Mesenchymal stem cell (in vitro differentiated cells and primary cell): Measurements from ENCODE around the gene UGT1A8. TPM values are rescaled to one million over a fixed set of nuclear protein-coding genes. Genes with fewer than 3 reads are reported as not detected.
"Not testable (repeated sequence)": the region's sequence is repeated elsewhere in the genome, so short reads cannot be mapped to it uniquely, and the experiment has no call there.

Source experiments
- DNase-seq: peaks from one replicate; pipeline ENCODE4 v3.0.0-alpha.2; 2013
- H2AFZ ChIP-seq: one replicate; pipeline ENCODE4 v1.6.1; 2013; ENCODE audit warnings: low read depth, mild to moderate bottlenecking, control low read depth, inconsistent platforms, low read length, moderate library complexity
- H2AK5ac ChIP-seq: 2 replicates; pipeline ENCODE4 v1.6.1; 2013; ENCODE audit warnings: low read length, moderate library complexity, mild to moderate bottlenecking, inconsistent platforms; ENCODE audit not compliant: severe bottlenecking
- H2BK120ac ChIP-seq: one replicate; pipeline ENCODE4 v1.6.1; 2013; ENCODE audit warnings: low read depth, mild to moderate bottlenecking, inconsistent platforms, low read length, moderate library complexity
- H2BK12ac ChIP-seq, 2 experiments: one replicate each; pipeline ENCODE4 v1.6.1; 2013; ENCODE audit warnings: inconsistent platforms in 2 of 2, low read length in 2 of 2, mild to moderate bottlenecking in 2 of 2, moderate library complexity in 2 of 2, control low read depth in 1 of 2
- H2BK15ac ChIP-seq: one replicate; pipeline ENCODE4 v1.6.1; 2013; ENCODE audit warnings: mild to moderate bottlenecking, low read depth, inconsistent platforms; ENCODE audit not compliant: poor library complexity, severe bottlenecking
- H2BK5ac ChIP-seq: 2 replicates; pipeline ENCODE4 v1.6.1; 2013; ENCODE audit warnings: low read depth, mild to moderate bottlenecking, low read length, control low read depth, inconsistent platforms; ENCODE audit not compliant: poor library complexity, severe bottlenecking
- H3K14ac ChIP-seq, 2 experiments: one replicate each; pipeline ENCODE4 v1.6.1; 2013; ENCODE audit warnings: inconsistent platforms in 2 of 2, low read length in 2 of 2, control low read depth in 1 of 2, mild to moderate bottlenecking in 1 of 2, moderate library complexity in 1 of 2
- H3K18ac ChIP-seq, 2 experiments: one replicate each; pipeline ENCODE4 v1.6.1; 2013; ENCODE audit warnings: inconsistent platforms in 2 of 2, low read length in 2 of 2, control low read depth in 1 of 2, low read depth in 1 of 2, mild to moderate bottlenecking in 1 of 2
- H3K23ac ChIP-seq, 2 experiments: one replicate each; pipeline ENCODE4 v1.6.1; 2013; ENCODE audit warnings: inconsistent platforms in 2 of 2, low read length in 2 of 2, mild to moderate bottlenecking in 2 of 2, moderate library complexity in 2 of 2, control low read depth in 1 of 2
- H3K27ac ChIP-seq: 2 replicates; pipeline ENCODE4 v1.5.1; 2013; ENCODE audit warnings: mild to moderate bottlenecking, moderate library complexity, low read length, control low read depth, inconsistent platforms; ENCODE audit not compliant: poor library complexity, severe bottlenecking
- H3K27me3 ChIP-seq, 2 experiments: 2 replicates each; pipeline versions ENCODE4 v1.6.1 to v1.7.0; 2013; ENCODE audit warnings: low read length in 2 of 2, mild to moderate bottlenecking in 2 of 2, moderate library complexity in 2 of 2, control low read depth in 1 of 2, inconsistent platforms in 1 of 2; ENCODE audit not compliant: control insufficient read depth in 1 of 2, insufficient read depth in 1 of 2
- H3K36me3 ChIP-seq, 2 experiments: 2 replicates each; pipeline versions ENCODE4 v1.6.1 to v1.7.0; 2013; ENCODE audit warnings: low read length in 2 of 2, control low read depth in 1 of 2, inconsistent platforms in 1 of 2, low read depth in 1 of 2, mild to moderate bottlenecking in 1 of 2; ENCODE audit not compliant: insufficient read depth in 2 of 2, control insufficient read depth in 1 of 2
- H3K4ac ChIP-seq, 2 experiments: one replicate each; pipeline ENCODE4 v1.6.1; 2013; ENCODE audit warnings: inconsistent platforms in 2 of 2, low read length in 2 of 2, mild to moderate bottlenecking in 2 of 2, moderate library complexity in 2 of 2, control low read depth in 1 of 2, low read depth in 1 of 2
- H3K4me1 ChIP-seq: 2 replicates; pipeline ENCODE4 v1.6.1; 2013; ENCODE audit warnings: low read depth, low read length, control low read depth; ENCODE audit not compliant: control insufficient read depth, insufficient read depth
- H3K4me2 ChIP-seq: 2 replicates; pipeline ENCODE4 v1.6.1; 2013; ENCODE audit warnings: low read length, mild to moderate bottlenecking, inconsistent platforms; ENCODE audit not compliant: poor library complexity, severe bottlenecking
- H3K4me3 ChIP-seq, 2 experiments: 2 replicates each; pipeline versions ENCODE4 v1.5.1 to v1.7.0; 2013; ENCODE audit warnings: low read length in 2 of 2, mild to moderate bottlenecking in 2 of 2, control low read depth in 1 of 2, low read depth in 1 of 2; ENCODE audit not compliant: insufficient read depth in 1 of 2
- H3K79me1 ChIP-seq: replicated peaks from 2 replicates; pipeline ENCODE4 v1.6.1; 2013; ENCODE audit warnings: mild to moderate bottlenecking, control low read depth, low read length, inconsistent platforms; ENCODE audit not compliant: poor library complexity, severe bottlenecking
- H3K9ac ChIP-seq: 2 replicates; pipeline ENCODE4 v1.7.0; 2013; ENCODE audit warnings: mild to moderate bottlenecking, low read length, moderate library complexity
- H3K9me3 ChIP-seq: 2 replicates; pipeline ENCODE4 v1.7.0; 2013; ENCODE audit warnings: mild to moderate bottlenecking, low read length; ENCODE audit not compliant: control insufficient read depth
- H4K8ac ChIP-seq: one replicate; pipeline ENCODE4 v1.6.1; 2013; ENCODE audit warnings: inconsistent platforms, mild to moderate bottlenecking, low read length, moderate library complexity
- H4K91ac ChIP-seq: one replicate; pipeline ENCODE4 v1.6.1; 2013; ENCODE audit warnings: mild to moderate bottlenecking, low read length, inconsistent platforms
- WGBS: methylation state at CpG from one replicate; pipeline ENCODE4 v1.1.7; 2013; ENCODE audit warnings: mixed read lengths; 5-methylcytosine and 5-hydroxymethylcytosine counted together
- polyA plus RNA-seq, 2 experiments: library from polyadenylated mRNA; stranded (reverse); fragments of 200-250 nt; gene quantifications; one replicate each; pipeline ENCODE4 v1.2.3, GENCODE V29; 2013

UGT1A8 gene
- not detected for polyA plus RNA-seq (2013, experiment 1 of 2)
- not detected for polyA plus RNA-seq (2013, experiment 2 of 2)

- H2BK15ac ChIP-seq, H2BK5ac ChIP-seq, H3K23ac ChIP-seq, H2AFZ ChIP-seq, H2BK120ac ChIP-seq, H3K4me2 ChIP-seq, H3K9me3 ChIP-seq, H3K79me1 ChIP-seq, H3K14ac ChIP-seq, H3K4me1 ChIP-seq, H3K36me3 ChIP-seq, H3K9ac ChIP-seq, H3K4ac ChIP-seq, H3K27ac ChIP-seq, H4K91ac ChIP-seq, H2BK12ac ChIP-seq, H3K18ac ChIP-seq, H4K8ac ChIP-seq, H3K4me3 ChIP-seq, H2AK5ac ChIP-seq, H3K27me3 ChIP-seq, DNase-seq: not testable (repeated sequence)
- 95% methylated on average over 4 of the region's 5 CpGs for WGBS
Observed at GRCh38 chr2:233617476-233617875, at the start of gene UGT1A8. Gene UGT1A8 (plus strand): TSS chr2:233617633. CDS start chr2:233617708, 75 bp downstream.

GRCh38 chr2:233571001-233571400, 46.4 kb upstream of the UGT1A8 start:
- no CpG with 5 or more reads among the region's 1 CpG for WGBS
- no peaks in the 10 kb centered on the region for H3K36me3 ChIP-seq
- H3K4ac ChIP-seq: no peak overlapping the region
- H3K4me2 ChIP-seq: no peak overlapping the region
- peaks cover 3% of the 10 kb centered on the region for H3K79me1 ChIP-seq
- H2BK5ac ChIP-seq: no peak overlapping the region
- no peak overlapping the region for H2AK5ac ChIP-seq
- no peak overlapping the region for H3K14ac ChIP-seq
- no peak overlapping the region for H2AFZ ChIP-seq
- no peaks in the 10 kb centered on the region for H3K9me3 ChIP-seq
- no peak overlapping the region for H2BK15ac ChIP-seq
- no peak overlapping the region for H3K18ac ChIP-seq
- no peak overlapping the region for H2BK12ac ChIP-seq
- H3K9ac ChIP-seq: no peak overlapping the region
- no peak for DNase-seq
- H3K27ac ChIP-seq: no peak overlapping the region
- no peak overlapping the region for H4K91ac ChIP-seq
- no peak overlapping the region for H3K4me3 ChIP-seq
- H3K27me3 ChIP-seq: peaks cover 5 to 6% of the 10 kb centered on the region in 2 experiments
- H3K23ac ChIP-seq: no peak overlapping the region
- H4K8ac ChIP-seq: no peak overlapping the region
- no peak overlapping the region for H2BK120ac ChIP-seq
- H3K4me1 ChIP-seq: no peaks in the 10 kb centered on the region

- H2BK12ac ChIP-seq: no peak overlapping the region
- H4K91ac ChIP-seq: no peak overlapping the region
- no peak overlapping the region for H3K27ac ChIP-seq
- no peak overlapping the region for H3K9ac ChIP-seq
- no peak overlapping the region for H4K8ac ChIP-seq
- H3K36me3 ChIP-seq: no peaks in the 10 kb centered on the region
- H3K9me3 ChIP-seq: no peaks in the 10 kb centered on the region
- no peak overlapping the region for H3K23ac ChIP-seq
- H3K18ac ChIP-seq: no peak overlapping the region
- no peak for DNase-seq
- H3K4me2 ChIP-seq: no peak overlapping the region
- H3K4ac ChIP-seq: no peak overlapping the region
- no peak overlapping the region for H3K14ac ChIP-seq
- H3K4me3 ChIP-seq: no peak overlapping the region
- no peak overlapping the region for H2BK120ac ChIP-seq
- peaks cover under 1% of the 10 kb centered on the region for H3K79me1 ChIP-seq
- H3K4me1 ChIP-seq: no peaks in the 10 kb centered on the region
- H2BK5ac ChIP-seq: no peak overlapping the region
- no peak overlapping the region for H2AK5ac ChIP-seq
- no peak overlapping the region for H2AFZ ChIP-seq
- peaks cover 5 to 6% of the 10 kb centered on the region in 2 experiments for H3K27me3 ChIP-seq
- H2BK15ac ChIP-seq: no peak overlapping the region
- WGBS: 94% methylated on average over 2 of the region's 2 CpGs
Observed at GRCh38 chr2:233571462-233571861, 46.0 kb upstream of the UGT1A8 start.

GRCh38 chr2:233572468-233572867, 45.0 kb upstream of the UGT1A8 start:
- H3K18ac ChIP-seq: no peak overlapping the region
- no peak overlapping the region for H3K14ac ChIP-seq
- no peaks in the 10 kb centered on the region for H3K4me1 ChIP-seq
- no peak overlapping the region for H4K91ac ChIP-seq
- H2BK12ac ChIP-seq: no peak overlapping the region
- peaks cover 5 to 6% of the 10 kb centered on the region in 2 experiments for H3K27me3 ChIP-seq
- H3K9me3 ChIP-seq: no peaks in the 10 kb centered on the region
- no peaks in the 10 kb centered on the region for H3K36me3 ChIP-seq
- no peak overlapping the region for H3K4ac ChIP-seq
- no peak overlapping the region for H3K23ac ChIP-seq
- H3K9ac ChIP-seq: no peak overlapping the region
- no peak for DNase-seq
- no peak overlapping the region for H2BK120ac ChIP-seq
- no peak overlapping the region for H3K27ac ChIP-seq
- H2AK5ac ChIP-seq: no peak overlapping the region
- no peaks in the 10 kb centered on the region for H3K79me1 ChIP-seq
- no peak overlapping the region for H2BK15ac ChIP-seq
- no peak overlapping the region for H2AFZ ChIP-seq
- H2BK5ac ChIP-seq: no peak overlapping the region
- 94% methylated on average over 4 of the region's 4 CpGs for WGBS
- no peak overlapping the region for H3K4me2 ChIP-seq
- no peak overlapping the region for H4K8ac ChIP-seq
- H3K4me3 ChIP-seq: no peak overlapping the region
